GM12872 (cell line): ENCODE results near the gene ZNF575.

Experiments
- CTCF ChIP-seq: IDR thresholded peaks from 3 replicates; pipeline ENCODE4 v1.5.1; 2011; ENCODE audit warnings: low read depth, mild to moderate bottlenecking, low read length, moderate library complexity; ENCODE audit not compliant: insufficient read depth

The ZNF575 gene

DNA sequence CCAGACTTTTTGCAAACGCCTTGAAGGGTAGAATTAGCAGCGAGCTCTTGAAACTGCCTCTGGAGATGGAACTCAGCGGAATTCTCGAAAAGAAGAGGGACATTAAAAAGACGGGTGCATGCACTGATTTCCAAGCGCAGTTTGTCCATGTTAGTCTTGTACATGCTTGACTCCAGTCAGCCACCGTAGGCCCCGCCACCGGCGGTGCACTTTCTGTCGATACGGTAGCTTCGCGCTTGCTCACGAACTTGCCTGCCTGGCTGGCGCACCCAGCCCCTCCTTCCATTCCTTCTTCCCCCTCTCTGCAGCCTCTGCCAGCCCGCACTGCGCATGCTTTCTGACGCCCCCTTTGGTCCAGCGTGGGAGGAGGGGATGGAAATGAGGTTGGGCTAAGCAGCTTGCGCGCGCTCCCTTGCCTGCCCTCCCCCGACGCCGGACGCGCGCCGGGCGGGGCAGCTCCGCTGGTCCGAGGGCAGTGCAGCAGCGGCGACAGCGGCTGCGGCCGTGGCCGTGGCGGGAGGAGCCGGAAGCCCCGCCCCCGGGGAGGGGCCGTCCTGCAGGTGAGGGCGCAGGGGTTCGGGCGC, at the start of gene ZNF575:
Gene ZNF575 (plus strand): TSS at position 227 of the 584 bp plus-strand sequence. CDS start 1,235 bp downstream, outside the sequence.
- no peak for TF ChIP-seq CTCF

- no peak for TF ChIP-seq CTCF
Observed at GRCh38 chr19:43483281-43483680, 49.7 kb upstream of the ZNF575 start.

DNA sequence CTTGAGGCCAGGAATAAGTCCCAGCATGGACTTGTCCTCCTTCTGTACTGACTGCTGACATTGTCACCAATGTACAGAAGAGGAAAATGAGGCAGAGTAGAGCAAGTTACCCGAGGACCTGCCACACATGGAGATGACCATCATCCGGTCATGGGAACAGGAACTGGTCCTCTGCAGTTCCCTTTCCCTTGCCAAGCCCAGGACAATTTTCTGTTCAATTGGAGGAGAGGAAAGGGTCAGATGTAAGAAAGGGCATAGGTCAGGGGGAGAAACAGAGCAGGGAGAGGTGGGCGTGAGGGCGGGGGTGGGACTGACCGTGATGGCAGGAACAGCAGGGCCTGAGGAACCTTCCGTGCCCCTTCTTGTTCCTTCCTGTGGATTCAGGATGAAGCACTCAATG, 47.0 kb upstream of the ZNF575 start:
- TF ChIP-seq CTCF, result no peak

DNA sequence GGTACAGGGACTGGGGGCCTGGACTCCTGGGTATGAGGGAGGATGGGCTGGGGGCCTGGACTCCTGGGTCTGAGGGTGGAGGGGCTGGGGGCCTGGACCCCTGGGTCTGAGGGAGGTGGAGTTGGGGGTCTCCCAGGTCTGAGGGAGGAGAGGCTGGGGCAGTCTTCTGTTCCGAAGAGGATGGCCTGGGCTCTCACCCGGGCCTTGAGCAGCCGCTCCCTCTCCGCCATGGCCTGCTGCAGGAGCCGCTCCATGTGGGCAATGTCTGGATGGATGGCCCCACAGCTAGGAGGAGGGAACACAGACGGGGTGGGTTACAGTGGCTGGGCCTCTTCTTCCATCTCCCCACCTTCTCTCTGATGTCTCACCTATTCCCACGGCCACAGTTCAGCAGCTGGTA, 46.6 kb upstream of the ZNF575 start:
- no peak for TF ChIP-seq CTCF

DNA sequence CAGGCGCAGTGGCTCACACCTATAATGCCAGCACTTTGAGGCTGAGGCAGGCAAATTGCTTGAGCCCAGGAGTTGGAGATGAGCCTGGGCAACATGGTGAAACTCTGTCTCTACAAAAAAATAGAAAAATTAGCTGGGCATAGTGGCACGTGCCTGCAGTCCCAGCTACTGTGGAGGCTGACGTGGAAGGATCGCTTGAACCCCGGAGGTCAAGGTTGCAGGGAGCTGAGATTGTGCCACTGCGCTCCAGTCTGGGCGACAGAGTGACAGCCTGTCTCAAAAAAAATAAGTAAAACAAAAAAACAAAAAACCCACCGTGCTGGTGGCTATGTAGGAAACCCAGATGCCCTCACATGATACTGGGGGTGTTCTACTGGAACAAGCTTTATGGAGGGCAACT, 44.8 kb upstream of the ZNF575 start:
- TF ChIP-seq CTCF, result no peak

- no peak for TF ChIP-seq CTCF
Observed at GRCh38 chr19:43489310-43489709, 43.7 kb upstream of the ZNF575 start.

- TF ChIP-seq CTCF, result no peak
Observed at GRCh38 chr19:43489979-43490599, 42.9 kb upstream of the ZNF575 start.

DNA sequence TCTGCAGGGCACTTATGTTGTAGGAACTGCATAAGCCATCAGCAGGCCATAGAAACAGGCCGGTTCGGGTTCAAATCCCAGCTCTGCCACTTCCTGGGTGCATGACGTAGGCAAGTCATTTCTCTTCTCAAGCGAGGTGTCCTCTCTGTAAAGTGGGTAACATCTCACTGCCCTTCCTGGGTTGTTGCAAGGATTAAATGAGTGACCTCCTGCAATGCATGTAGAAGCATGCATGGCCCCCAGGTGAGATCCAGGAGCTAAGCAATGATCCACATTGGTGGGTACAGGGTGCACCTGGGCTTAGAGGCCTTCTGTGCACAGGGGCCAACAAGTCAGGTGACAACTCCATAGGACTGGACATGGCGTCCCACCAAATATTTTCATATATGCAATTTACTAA, 42.2 kb upstream of the ZNF575 start:
- no peak for TF ChIP-seq CTCF
